Right lung (tissue), 10 donors: ENCODE results near the gene PARP14. TPM values are rescaled to one million over a fixed set of nuclear protein-coding genes. Genes with fewer than 3 reads are reported as not detected.
"Not testable (repeated sequence)": the region's sequence is repeated elsewhere in the genome, so short reads cannot be mapped to it uniquely, and the experiment has no call there.

Source experiments
- DNase-seq, 2 donors: peaks; one replicate each; pipeline ENCODE4 v3.0.0-alpha.2; 2013
- long read RNA-seq, 8 donors: transcript quantifications; one replicate each; lab custom pipeline, GENCODE V29; 2026
- polyA plus RNA-seq, 5 donors: library from polyadenylated mRNA; unstranded; fragments of 120-200 nt; gene quantifications; one replicate each; pipeline versions ENCODE4 v1.2.1 to v1.2.3, GENCODE V29; 2013; ENCODE audit warnings: inconsistent platforms in 1 of 5, low replicate concordance in 1 of 5; ENCODE audit not compliant: insufficient read length in 5 of 5, insufficient read depth in 1 of 5

PARP14 gene
- 10 to 100 TPM; 21.3 to 48.6 (median 41.7) TPM for polyA plus RNA-seq
- long read RNA-seq, donor 1 = 0 reads
- long read RNA-seq, donor 2 = 0 reads
- long read RNA-seq, donor 3 = 0 reads
- long read RNA-seq, donor 4 = 0 reads
- long read RNA-seq, donor 5 = 0 reads
- long read RNA-seq, donor 6 = 0 reads
- long read RNA-seq, donor 7 = 0 reads
- long read RNA-seq, donor 8, partial matches to known transcripts = 17 of 17 reads
- long read RNA-seq, donor 8, other reads (novel, unspliced or antisense) = 0 of 17 reads

- peak; percentile 84 to 86 for DNase-seq
Observed at GRCh38 chr3:122680475-122681283, at the start of gene PARP14. TSS of gene PARP14 (plus strand) at chr3:122680839. CDS start at chr3:122680884, 45 bp downstream.

GRCh38 chr3:122635789-122636188 is 44.9 kb upstream of the PARP14 start:
- no peak for DNase-seq

- no peak for DNase-seq
Observed at GRCh38 chr3:122636697-122637096, 43.9 kb upstream of the PARP14 start.

- DNase-seq = no peak
Observed at GRCh38 chr3:122640437-122640999, 40.1 kb upstream of the PARP14 start.

- no peak for DNase-seq
Observed at GRCh38 chr3:122642935-122643334, 37.7 kb upstream of the PARP14 start.

GRCh38 chr3:122646146-122646988 is 34.3 kb upstream of the PARP14 start:
- DNase-seq = no peak

- not testable (repeated sequence) for DNase-seq
Observed at GRCh38 chr3:122651233-122651907, 29.3 kb upstream of the PARP14 start.

- not testable (repeated sequence) for DNase-seq
Observed at GRCh38 chr3:122651962-122652361, 28.7 kb upstream of the PARP14 start.

- DNase-seq = not testable (repeated sequence)
Observed at GRCh38 chr3:122658336-122658735, 22.3 kb upstream of the PARP14 start.

- no peak for DNase-seq
Observed at GRCh38 chr3:122660297-122660974, 20.2 kb upstream of the PARP14 start.

GRCh38 chr3:122661633-122662032 is 19.0 kb upstream of the PARP14 start:
- no peak for DNase-seq

DNA sequence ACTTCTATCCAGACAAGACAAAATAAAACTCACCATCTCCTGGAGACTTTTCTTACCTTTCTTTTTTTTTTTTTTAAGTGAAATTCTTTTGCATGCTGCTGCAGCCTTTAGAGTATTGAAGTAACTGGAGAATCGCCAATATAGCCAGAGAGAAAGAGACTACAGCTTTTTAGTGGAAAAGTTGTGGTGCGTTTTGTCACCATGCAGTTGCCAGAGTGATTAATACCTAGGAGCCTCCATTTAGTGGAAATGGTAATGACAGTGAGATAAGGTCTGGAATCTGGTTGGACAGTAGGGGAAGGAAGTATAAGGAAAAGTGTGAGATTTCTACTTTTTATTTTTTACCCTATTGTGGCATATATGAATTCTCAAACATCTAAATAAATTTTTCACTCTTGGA is 18.1 kb upstream of the PARP14 start:
- no peak for DNase-seq

DNA sequence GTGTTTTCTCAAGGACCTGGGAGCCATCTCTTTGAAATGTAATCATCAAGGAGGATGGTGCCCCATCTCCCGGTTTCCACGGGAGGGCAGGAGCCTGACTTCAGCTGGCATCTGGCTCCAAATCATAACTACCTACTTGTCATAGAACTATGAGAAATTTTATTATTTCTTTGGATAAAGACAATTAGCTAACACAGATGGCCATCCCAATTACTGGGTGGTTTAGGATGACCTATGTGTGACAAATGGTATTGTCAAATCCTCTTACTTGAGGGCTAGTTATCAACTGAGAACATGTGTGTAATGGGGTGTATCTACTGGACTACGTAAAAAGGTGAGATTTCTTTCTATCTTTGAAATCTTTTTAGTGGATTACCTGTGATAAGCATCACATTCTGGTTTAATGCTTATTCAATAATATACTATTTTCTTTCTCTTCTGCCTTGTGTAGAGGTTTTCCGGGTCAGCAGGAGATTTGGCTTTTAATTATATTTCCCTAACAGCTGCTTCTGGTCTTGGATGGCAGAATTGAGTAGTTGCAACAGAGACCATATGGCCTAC is 15.3 kb upstream of the PARP14 start:
- no peak for DNase-seq

GRCh38 chr3:122665881-122666280 is 14.8 kb upstream of the PARP14 start:
- no peak for DNase-seq

- DNase-seq = no peak
Observed at GRCh38 chr3:122668930-122669730, 11.5 kb upstream of the PARP14 start.

DNA sequence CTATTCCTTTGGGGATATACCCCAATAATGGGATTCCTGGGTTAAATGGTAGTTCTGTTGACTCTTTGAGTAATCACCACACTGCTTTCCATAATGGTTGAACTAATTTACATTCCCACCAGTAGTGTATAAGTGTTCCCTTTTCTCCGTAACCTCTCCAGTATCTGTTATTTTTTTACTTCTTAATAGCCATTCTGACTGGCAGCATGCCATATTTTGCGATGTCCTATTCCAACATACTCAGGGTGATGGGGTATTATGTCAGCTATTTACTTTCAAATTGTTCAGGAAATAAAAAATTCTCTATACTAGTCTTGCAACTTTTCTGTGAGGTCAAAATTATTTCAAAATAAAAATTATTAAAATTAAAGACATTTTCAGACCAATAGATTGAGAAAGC is 9.1 kb upstream of the PARP14 start:
- peak; percentile 11 to 23 for DNase-seq

GRCh38 chr3:122674339-122674738 is 6.3 kb upstream of the PARP14 start:
- DNase-seq = no peak

GRCh38 chr3:122676759-122677158 is 3.9 kb upstream of the PARP14 start:
- DNase-seq = no peak

- DNase-seq = no peak
Observed at GRCh38 chr3:122677216-122677615, 3.4 kb upstream of the PARP14 start.
